IPS DF 4.7 (cell line): ENCODE data around the gene PPFIA1.

Source experiments
- DNase-seq: peaks from one replicate; pipeline ENCODE4 v3.0.0-alpha.2; 2013; ENCODE audit warnings: low spot score; ENCODE audit errors: extremely low read depth

Gene PPFIA1

DNA sequence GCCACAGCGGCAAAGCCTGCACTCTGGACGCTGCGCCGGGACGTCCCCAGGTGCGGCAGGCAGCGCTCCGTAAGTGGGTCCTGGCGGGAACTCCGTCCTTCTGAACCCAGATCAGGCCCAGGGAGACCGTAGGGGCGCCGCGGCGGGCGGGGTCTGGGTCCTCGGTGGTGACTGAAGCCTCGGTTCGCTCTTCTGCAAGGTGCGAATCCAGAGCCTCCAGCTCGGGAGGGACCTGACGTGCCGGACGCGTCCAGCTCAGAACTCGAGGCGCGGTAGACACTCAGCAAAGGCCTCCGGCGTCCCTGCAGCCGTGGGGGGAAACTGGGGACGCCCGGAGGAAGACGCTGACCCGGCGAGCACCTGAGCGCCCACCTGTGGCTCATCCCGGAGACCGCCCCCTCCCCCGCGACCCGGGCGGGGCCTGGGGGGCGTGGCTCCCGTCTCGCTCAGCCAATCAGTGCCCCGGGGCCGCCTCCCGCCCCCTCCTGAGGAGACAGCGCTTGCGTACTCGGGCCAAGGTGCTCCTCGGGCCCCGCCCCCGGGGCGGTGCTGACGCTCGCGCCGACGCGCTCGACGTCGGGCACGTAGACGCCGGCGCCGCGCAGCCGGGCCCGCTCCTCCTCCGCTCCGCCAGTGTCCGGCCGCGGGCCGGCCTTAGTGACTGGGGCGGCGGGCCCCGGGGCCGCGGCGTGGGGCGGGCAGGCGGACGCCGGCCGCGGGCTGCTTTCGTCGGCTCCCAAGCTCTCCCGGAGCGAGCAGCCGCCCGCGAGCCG lies at the start of gene PPFIA1:
TSS of gene PPFIA1 (plus strand) at position 587 of the 773 bp plus-strand sequence. CDS start 1,483 bp downstream, outside the sequence.
- DNase-seq: peak; percentile 69

DNA sequence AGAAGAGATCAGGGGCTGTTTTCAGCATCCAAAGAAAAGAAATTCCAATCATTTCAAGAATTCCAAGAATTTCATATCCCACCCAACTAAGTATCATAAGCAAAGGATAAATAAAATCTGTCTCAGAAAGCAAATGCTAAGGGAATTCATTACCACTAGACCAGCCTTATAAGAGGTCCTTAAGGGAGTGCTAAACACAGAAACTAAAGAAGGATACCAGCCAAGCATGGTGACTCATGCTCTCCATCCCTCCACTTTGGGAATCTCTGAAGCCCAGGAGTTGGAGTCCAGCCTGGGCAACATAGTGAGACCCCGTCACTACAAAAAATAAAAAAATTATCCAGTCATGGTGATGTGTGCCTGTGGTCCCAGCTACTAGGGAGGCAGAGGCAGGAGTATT lies 49.6 kb upstream of the PPFIA1 start:
- no peak for DNase-seq

DNA sequence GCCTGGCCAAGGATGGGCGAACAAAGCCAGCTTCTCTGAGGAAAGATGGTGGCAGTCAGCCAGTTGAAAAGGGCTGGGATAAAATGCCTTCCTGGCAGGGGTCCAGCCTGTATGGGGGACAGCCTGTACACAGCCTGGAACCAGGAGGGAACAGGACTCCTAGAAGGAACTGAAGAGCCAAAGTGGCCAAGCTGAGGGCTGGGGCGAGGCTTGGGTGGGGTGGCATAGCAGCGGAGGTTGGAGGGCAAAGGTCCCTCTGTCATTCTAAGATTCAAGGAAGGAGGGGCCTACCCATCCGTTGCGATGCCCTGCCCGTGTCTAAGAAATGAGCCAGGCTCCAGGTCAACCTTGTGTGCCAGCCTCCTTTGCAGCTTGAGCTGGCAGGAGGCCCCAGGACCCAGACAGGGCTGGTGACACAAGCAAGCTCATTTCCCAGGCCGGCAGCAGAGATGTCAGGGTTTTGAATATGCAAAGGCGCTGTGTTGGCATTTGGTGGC lies 44.8 kb upstream of the PPFIA1 start:
- no peak for DNase-seq

DNA sequence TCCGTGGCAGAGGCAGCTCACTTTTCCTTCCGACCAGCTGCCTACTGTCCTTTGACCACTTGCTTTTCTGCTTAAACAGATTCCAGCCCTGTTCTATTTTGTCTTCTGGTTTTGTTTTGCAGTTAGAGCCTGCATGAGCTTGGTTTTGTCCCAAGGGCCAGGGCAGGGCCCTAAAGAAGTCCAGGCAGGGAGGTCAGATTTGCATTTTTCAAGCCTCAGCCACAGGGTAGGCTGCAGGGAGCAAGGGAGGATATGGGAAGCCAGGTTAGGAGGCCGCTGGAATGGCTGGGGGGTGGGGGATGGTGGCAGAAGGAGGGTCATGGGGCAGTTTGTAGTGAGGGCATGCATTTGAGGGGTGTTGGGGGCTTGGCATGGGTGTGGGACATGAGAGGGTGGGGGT lies 44.3 kb upstream of the PPFIA1 start:
- DNase-seq: no peak

DNA sequence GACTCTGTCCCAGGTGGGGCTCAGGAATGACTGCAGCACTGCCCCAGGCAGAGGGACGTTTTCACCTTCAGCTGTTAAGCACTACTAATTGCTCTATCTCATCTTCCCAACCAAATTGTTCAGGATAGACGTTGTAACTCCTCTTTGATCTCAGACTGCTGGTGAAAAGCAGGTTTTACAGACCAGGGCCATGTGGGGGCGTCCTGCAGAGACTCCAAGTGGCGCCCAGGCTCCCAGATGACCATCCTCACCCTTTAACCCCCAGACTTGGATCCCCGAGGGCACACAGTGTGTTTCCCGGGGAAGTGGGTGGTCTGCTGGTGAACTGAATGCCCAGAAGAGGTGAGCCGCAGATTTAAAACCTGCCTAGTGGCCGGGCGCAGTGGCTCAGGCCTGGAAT lies 43.5 kb upstream of the PPFIA1 start:
- no peak for DNase-seq

DNA sequence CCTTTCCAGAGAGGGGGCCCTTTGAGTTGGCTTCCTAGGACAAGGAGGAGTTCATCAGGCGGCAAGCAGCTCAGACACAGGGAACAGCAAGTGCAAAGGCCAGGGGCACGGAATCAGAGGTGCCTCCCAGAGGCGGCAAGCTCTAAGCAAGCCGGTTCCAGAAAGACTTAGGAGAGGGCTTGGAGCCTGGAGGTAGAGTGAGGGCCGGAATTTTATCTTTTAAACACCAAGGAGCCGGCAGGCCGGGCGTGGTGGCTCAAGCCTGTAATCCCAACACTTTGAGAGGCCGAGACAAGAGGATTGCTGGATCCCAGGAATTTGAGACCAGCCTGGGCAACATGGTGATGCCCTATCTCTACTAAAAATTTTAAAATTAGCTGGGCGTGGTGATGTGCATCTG lies 40.8 kb upstream of the PPFIA1 start:
- no peak for DNase-seq

DNA sequence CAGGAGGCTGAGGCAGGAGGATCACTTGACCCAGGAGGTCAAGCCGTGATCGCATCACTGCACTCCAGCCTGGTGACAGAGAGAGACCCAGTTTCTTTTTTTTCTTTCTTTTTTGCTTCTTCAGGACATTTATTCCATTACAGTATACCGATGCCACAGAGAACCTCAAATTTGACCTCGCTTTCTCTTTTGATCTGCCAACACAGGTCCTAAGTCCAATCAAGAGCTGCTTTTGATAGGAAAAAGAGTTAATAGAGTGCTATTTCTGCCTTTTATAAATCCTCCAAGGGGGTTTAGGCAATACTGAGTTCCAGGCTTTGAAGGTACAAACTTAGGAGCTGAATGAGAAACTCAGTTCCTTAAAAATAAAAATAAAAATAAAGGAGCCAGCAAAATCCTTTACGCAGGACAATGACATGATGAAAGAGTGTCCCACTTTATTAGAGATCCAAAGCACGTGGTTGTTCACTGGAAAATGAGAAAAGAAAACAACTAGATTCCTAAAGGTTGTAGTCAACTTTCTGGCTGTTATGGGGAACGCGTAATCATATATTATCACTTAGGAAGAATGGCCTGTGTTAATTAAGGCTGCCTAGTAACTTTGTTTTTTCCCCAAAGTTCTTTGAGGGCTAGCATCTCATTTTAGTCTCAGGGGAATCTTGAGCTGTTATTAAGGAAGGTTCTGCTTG lies 40.2 kb upstream of the PPFIA1 start:
- DNase-seq: no peak

DNA sequence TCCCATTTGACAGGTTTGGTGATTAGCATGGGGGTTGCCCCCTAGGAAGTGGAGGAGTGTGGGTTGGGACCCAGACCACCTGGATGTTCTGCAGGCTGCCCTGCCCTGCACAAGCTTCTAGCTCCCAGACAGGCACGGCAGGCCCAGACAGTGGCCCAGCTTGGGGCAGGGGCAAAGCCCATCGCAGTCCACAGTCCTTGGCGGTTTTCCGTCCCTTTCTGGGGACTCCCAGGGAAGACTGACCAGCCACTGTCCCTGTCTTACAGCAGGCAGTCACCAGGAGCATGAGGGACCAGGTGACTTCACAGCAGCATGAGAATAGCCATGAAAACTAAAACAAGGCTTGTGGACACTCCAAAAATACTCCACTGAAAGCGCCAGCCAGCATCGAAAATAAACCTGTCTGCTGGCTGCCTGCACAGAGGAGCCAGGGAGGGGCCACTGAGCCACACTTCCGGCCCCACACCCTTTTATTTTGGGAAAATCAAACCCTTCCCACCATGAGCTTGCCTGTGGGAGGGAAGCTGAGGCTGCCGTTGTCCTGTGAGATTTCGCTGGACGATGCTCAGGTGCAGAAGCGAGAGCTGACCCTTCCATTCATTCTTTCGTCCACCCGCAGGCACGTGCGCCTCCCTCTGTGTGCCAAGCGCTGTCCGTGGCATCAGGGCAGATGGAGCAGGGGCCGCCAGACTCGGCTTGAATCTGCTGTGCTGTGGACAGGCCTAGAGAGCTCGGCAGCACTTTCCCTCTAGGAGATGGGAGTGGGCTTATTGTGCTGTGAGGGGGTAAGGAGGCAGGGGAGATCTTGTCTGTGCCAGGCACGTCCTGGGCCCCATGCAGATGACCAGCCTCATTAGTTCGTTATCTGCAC lies 39.4 kb upstream of the PPFIA1 start:
- no peak for DNase-seq

DNA sequence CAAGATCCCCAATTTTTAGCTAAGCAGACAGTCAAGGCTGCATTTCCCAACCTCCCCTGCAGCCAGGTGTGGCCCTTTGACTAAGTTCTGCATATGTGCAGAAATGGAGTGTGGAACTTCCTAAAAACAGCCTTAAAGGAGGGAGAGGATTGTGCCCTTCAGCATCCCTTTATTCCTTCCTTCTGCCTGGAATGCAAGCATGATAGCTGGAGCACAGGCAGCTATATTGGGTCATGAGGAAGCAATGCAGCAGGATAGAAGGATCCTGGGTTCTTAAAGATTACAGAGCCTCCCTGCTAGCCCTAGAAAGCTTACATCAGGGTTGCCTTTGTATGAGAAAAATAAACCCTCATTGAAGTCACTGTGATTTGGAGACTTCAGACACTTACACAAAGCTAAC lies 37.5 kb upstream of the PPFIA1 start:
- no peak for DNase-seq

DNA sequence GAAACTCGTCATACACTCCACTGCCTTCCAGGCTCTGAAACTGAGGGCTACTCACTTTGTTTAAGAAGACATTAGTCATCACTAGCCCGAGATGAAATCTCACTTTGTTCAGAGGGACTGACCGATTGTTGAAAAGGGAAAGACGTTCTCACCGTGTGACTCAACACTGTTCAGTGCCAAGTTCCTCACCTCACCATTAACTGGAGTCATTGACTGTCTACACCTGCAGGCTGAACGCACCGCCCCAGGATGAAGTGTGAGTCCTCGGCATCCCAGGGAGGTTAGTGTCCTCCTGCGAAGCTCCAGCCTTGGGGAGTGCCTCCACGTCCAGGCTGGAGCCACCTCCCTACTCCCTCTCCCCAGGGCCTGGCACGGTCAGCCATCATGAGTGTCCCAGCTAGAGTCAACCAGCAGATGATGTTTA lies 37.0 kb upstream of the PPFIA1 start:
- no peak for DNase-seq

DNA sequence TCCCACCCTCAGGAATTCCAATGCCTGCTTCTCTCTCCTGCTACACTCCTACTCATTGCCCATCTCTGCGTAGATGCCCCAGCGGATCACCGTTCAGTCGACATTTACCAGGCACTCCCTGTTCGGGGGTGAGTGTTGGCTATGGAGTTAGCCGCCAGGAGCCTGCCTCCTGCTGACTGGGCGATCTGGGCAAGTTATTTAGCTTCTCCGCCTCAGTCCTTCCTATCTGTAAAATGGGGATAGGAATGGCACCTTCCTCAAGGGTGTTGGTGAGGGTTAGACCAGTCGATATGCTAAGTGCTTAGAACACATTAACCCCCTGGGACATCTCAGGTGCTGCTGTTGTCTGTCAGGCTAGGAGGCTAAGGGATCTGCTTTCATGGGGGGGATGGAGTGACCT lies 36.5 kb upstream of the PPFIA1 start:
- DNase-seq: no peak

DNA sequence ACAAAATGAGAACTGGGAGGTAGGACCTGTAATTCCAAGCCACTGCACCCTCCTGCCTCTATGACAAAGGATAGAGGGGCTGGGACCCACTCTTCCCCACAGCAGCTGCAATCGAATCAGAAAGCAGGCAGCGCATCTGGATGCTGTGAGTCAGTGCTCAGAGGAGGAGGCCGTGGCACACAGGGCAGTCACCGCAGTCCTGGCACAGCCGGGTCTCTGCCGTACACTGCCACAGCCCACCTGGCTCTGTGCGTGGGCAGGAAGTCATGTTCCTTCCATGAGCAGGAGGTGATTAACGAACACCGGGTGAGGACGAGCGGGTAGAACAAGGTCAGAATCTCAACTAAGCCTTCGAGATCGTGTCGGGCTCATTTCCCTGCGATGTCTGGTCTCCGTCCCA lies 30.2 kb upstream of the PPFIA1 start:
- DNase-seq: no peak

DNA sequence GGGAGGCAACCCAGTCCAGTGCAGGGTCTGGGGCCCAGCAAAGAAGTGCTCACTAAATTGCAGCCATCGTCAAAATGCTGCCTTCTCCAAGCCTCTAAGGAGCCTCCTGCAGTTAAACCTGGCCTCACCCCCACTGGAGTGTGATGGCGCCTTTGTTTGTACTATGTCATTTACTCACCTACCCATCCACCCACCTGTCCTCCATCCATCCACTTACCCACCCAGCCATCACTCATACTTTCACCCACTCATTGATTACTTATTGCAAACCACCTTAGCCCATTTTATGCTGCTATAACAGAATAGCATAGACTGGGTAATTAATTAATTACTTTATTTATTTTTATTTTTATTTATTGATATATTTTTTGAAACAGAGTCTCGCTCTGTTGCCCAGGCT lies 28.8 kb upstream of the PPFIA1 start:
- DNase-seq: no peak

DNA sequence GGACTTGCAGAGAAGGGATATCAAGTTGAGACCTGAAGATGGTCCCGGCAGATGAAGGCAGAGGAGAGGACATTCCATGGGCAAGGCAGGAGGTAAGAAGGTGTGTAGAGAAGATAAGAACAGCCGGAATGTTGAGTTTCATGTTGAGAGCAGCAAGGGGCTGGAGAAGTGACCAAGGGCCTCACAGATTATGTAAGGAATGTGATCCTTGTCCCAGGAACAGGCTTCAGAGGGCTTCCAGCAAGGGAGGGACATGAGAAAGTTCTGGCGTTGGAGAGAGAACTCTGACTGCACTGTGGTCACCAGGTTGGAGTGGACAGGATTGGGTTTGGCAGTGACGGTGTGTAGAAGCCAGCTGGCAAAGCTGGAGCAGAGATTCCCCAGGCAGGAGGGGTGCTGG lies 27.6 kb upstream of the PPFIA1 start:
- DNase-seq: no peak

DNA sequence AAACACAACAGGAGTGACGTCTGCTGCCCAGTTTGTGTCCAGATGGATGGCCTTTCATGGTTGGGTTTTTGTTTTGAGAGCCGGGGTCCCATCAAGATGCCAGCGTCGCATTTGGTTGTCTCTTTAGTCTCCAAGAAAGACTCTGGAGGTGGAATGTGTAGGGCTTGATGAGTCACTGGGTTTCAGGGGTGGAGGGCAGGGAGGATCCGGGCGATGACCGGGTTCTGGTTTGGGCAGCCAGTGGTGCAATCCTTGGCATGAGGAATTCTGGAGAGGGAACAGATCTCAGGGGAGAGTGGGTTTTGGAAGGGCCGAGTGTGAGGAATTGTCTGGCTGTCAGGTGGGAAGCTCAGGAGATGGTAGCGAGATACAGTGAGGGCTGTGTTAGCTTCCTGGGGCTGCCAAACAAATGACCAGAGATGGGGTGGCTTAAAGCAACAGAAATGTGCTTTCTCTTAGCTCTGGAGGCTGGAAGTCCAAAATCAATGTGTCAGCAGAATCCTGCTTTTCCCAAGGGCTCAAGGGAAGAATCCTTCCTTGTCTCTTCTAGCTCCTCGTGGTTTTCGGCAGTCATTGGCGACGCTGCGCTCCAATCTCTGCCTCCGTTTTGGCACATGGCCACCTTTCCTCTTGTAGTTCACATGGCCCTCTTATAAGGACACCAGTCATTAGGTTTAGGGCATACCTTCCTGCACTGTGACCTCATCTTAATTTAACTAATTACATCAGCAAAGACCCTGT lies 26.4 kb upstream of the PPFIA1 start:
- no peak for DNase-seq

DNA sequence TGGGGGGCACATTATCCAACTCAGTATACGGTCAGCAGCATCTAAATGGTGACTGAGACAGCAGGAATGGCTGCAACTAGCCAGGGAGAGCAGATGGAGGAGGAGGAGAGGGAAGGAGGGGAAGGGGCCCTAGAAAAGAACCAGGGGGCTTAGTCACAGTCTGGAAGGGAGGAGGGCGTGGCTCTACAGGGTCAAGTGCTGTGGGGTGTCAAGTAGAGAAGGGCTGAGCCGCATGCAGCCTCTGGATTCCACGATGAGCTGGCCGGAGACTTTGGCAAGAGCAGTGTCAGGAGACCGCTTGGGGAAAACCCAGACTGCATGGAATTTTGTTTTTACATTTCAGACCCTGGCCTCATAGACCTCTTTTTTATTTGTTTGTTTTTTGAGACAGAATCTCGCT lies 25.8 kb upstream of the PPFIA1 start:
- no peak for DNase-seq

DNA sequence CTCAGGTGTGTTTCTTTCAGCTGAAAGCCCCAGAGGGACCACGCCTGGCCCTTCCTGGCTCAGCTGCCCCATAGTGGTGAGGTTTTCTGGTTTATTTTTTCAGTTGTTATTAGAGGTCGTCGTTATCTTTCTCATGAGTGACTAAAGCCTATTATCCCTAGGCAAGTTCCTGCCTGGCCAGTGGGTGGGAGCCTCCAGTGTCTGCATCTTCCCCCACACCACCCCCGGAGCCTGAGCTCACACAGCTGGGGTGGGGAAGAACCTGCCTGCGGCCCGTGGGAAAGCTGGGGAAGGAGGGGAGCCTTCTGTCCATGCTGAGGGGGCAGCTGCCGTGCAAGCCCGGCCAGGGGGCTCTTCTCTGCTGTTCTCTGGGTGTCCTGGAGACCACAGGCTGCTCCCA lies 24.3 kb upstream of the PPFIA1 start:
- DNase-seq: no peak

DNA sequence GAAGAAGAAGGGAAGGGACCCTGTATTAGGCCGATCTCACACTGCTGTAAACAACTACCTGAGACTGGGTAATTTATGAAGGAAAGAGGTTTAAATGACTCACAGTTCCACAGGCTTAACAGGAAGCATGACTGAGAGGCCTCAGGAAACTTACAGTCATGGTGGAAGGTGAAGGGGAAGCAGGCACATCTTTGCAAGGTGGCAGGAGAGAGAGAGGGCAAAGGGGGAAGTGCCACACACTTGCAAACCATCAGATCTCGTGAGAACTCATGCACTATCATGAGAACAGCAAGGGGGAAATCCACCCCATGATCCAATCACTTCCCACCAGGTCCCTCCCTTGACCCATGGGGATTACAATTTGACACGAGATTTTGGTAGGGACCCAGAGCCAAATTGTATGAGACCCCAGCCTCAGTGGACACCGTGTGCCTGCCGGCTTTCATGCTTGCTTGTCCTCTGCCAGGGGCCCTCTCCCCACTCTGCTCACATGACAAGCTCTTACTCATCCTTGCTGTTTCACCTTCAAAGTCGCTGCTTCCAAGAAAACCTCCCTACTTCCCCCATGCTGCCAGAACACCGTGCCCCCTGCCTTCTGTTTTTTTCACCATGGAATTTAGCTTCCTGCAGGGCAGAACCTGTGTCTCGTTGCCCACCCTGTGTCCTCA lies 23.3 kb upstream of the PPFIA1 start:
- no peak for DNase-seq

DNA sequence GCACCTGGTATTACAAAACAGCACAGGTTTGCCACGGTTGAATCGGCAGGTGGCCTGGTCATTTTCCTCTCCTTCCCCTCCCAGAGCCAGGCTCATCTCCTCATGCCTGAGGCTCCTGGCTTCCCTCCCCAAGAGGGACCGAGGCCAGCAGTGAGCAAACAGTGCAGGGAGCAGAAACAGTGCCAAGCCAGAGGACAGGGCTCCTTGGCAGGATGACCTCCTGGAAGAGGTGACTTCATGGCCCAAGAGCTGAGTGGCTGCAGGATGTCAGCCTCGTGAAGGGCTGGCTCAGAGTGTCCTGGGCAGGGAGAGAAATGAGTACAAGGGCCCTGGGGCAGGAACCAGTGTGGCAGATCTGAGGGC lies 22.8 kb upstream of the PPFIA1 start:
- DNase-seq: no peak

DNA sequence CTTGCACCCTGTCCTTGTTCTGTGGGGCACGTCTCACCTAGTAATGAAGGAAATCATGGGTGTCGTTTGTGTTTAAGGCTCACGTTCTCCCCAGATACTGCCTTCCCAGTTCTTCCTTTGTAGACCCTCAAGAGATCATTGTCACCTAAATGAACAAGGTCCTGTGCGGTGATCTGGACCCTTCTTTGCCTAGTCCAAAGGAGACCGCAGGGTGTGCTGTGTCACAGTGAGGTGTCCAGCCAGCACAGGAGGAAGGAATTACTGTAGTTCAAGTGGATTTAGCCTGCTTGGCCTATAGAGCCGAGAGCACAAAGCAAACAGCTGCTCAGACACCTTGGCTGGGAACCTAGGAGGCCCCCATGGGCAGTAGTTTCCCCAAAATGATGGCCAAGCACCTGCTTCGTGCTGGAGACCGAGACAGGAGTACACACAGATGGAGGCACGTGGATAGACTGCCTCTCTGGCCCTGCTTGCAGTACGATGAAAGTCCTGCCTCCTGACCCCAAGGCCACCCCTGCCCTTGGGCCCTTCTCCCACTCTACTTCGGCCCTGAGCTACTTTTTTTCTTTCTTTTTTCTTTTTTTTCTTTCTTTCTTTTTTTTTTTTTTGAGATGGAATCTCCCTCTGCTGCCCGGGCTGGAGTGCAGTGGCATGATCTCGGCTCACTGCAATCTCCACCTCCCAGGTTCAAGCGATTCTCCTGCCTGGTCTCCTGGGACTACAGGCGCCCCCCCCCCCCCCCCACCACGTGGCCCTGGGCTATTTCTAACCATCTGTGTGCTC lies 19.4 kb upstream of the PPFIA1 start:
- no peak for DNase-seq
